Peyer's patch (tissue), 4 donors: ENCODE data around the gene SPATA2. TPM values are rescaled to one million over a fixed set of nuclear protein-coding genes. Genes with fewer than 3 reads are reported as not detected.

Experiments
- DNase-seq, 3 donors: peaks; one replicate each; pipeline ENCODE4 v3.0.0-alpha.2; 2017 to 2019
- H3K27ac ChIP-seq, 4 donors: fragments of 200-600 bp; sonication (generic); one replicate each; pipeline ENCODE4 v1.5.1; 2016 to 2019
- H3K27me3 ChIP-seq, 2 donors: fragments of 200-600 bp; sonication (generic); one replicate each; pipeline ENCODE4 v1.5.1; 2019
- H3K36me3 ChIP-seq, 3 donors: fragments of 200-600 bp; sonication (generic); one replicate each; pipeline ENCODE4 v1.5.1; 2016 to 2019
- H3K4me1 ChIP-seq, 4 donors: fragments of 200-600 bp; sonication (generic); one replicate each; pipeline ENCODE4 v1.5.1; 2016 to 2019
- H3K4me3 ChIP-seq, 4 donors: fragments of 200-600 bp; sonication (generic); 1 replicate in 3 of 4; 2 replicates in 1 of 4; pipeline ENCODE4 v1.5.1; 2016 to 2019; ENCODE audit warnings: mild to moderate bottlenecking in 1 of 4
- H3K9me3 ChIP-seq, 4 donors: fragments of 200-600 bp; sonication (generic); one replicate each; pipeline ENCODE4 v1.5.1; 2016 to 2019; ENCODE audit warnings: mild to moderate bottlenecking in 1 of 4
- POLR2A ChIP-seq, 2 donors: fragments of 450-650 bp; IDR thresholded peaks; one replicate each; pipeline ENCODE4 v1.5.1; 2017; ENCODE audit warnings: antibody characterized with exemption in 2 of 2, mild to moderate bottlenecking in 2 of 2, moderate library complexity in 2 of 2
- total RNA-seq, 4 donors: library from RNA; depleted of rRNA; stranded (reverse); fragments of >200 nt; gene quantifications; one replicate each; pipeline ENCODE4 v1.1.0, GENCODE V29; 2016
- TF ChIP-seq, protein P1 (sequence below), 6 experiments: fragments of 450-650 bp in 4 of 6; fragments of 200-600 bp in 2 of 6; sonication (generic) in 1 of 6; IDR thresholded peaks; one replicate each; pipeline ENCODE4 v1.5.1; 2017 to 2019; ENCODE audit warnings: antibody characterized with exemption in 6 of 6, mild to moderate bottlenecking in 3 of 6, moderate library complexity in 1 of 6

SPATA2 gene
- total RNA-seq, 4 donors from 2014 or later = 4.1 to 19.8 (median 14.0) TPM

- Histone ChIP-seq H3K4me3 (no peak overlapping the region), H3K27me3 (no peaks in the 10 kb centered on the region), H3K27ac (peak overlapping the region in 2 of 4 donors; percentile 71 to 90), H3K4me1 (peaks cover 0 to 8% (median 0%) of the 10 kb centered on the region in 4 donors), H3K36me3 (no peaks in the 10 kb centered on the region), H3K9me3 (no peaks in the 10 kb centered on the region)
- DNase-seq = no peak
- no peak for TF ChIP-seq POLR2A (IDR thresholded peaks at IDR 0.05)
- TF ChIP-seq, protein P1, sequence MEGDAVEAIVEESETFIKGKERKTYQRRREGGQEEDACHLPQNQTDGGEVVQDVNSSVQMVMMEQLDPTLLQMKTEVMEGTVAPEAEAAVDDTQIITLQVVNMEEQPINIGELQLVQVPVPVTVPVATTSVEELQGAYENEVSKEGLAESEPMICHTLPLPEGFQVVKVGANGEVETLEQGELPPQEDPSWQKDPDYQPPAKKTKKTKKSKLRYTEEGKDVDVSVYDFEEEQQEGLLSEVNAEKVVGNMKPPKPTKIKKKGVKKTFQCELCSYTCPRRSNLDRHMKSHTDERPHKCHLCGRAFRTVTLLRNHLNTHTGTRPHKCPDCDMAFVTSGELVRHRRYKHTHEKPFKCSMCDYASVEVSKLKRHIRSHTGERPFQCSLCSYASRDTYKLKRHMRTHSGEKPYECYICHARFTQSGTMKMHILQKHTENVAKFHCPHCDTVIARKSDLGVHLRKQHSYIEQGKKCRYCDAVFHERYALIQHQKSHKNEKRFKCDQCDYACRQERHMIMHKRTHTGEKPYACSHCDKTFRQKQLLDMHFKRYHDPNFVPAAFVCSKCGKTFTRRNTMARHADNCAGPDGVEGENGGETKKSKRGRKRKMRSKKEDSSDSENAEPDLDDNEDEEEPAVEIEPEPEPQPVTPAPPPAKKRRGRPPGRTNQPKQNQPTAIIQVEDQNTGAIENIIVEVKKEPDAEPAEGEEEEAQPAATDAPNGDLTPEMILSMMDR (IDR thresholded peaks at IDR 0.05) = no peak
These were observed 8.9 kb upstream of the SPATA2 start for GRCh38 chr20:49924247-49924646.

DNA sequence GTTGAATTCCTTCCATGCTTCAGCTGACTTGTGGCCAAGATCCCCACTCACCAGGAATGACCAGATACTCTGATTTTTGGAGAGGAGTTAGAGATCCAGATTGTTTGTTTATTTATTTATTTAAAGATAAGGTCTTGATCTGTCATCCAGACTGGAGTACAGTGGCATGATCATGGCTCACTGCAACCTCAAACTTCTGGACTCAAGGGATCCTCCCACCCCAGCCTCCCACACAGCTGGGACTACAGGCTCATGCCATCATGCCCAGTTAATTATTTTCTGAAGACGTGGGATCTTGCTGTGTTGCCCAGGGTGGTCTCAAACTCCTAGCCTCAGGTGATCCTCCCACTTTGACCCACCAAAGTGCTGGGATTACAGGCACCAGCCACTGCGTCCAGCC lies 4.1 kb upstream of the SPATA2 start:
- H3K36me3 ChIP-seq = no peaks in the 10 kb centered on the region
- no peaks in the 10 kb centered on the region for H3K9me3 ChIP-seq
- no peak overlapping the region for H3K27ac ChIP-seq
- no peak overlapping the region for H3K4me3 ChIP-seq
- DNase-seq = no peak
- TF ChIP-seq, protein P1 (IDR thresholded peaks at IDR 0.05) = no peak
- no peak for TF ChIP-seq POLR2A (IDR thresholded peaks at IDR 0.05)
- H3K27me3 ChIP-seq = no peaks in the 10 kb centered on the region
- peaks cover 0 to 15% (median 3%) of the 10 kb centered on the region in 4 donors for H3K4me1 ChIP-seq

GRCh38 chr20:49919009-49919408 lies 3.7 kb upstream of the SPATA2 start:
- H3K36me3 ChIP-seq = no peaks in the 10 kb centered on the region
- no peak for DNase-seq
- H3K4me1 ChIP-seq = peaks cover 0 to 15% (median 7%) of the 10 kb centered on the region in 4 donors
- H3K27ac ChIP-seq = no peak overlapping the region
- no peaks in the 10 kb centered on the region for H3K27me3 ChIP-seq
- H3K4me3 ChIP-seq = no peak overlapping the region
- no peaks in the 10 kb centered on the region for H3K9me3 ChIP-seq
- TF ChIP-seq POLR2A (IDR thresholded peaks at IDR 0.05) = no peak

GRCh38 chr20:49918446-49918845 lies 3.1 kb upstream of the SPATA2 start:
- H3K4me1 ChIP-seq = peaks cover 0 to 18% (median 9%) of the 10 kb centered on the region in 4 donors
- no peak overlapping the region for H3K4me3 ChIP-seq
- H3K27ac ChIP-seq = no peak overlapping the region
- no peaks in the 10 kb centered on the region for H3K27me3 ChIP-seq
- TF ChIP-seq, protein P1 (IDR thresholded peaks at IDR 0.05) = no peak
- TF ChIP-seq POLR2A (IDR thresholded peaks at IDR 0.05) = no peak
- no peak for DNase-seq
- no peaks in the 10 kb centered on the region for H3K9me3 ChIP-seq
- no peaks in the 10 kb centered on the region for H3K36me3 ChIP-seq

- Histone ChIP-seq H3K4me3 (peak overlapping the region; percentile 67 to 100 (median 86)), H3K27ac (peak overlapping the region; percentile 96 to 99 (median 96)), H3K27me3 (no peaks in the 10 kb centered on the region), H3K4me1 (peaks cover 0 to 39% (median 9%) of the 10 kb centered on the region in 4 donors), H3K36me3 (no peaks in the 10 kb centered on the region), H3K9me3 (no peaks in the 10 kb centered on the region)
- DNase-seq = peak in 2 of 3 donors; percentile 70 to 83
- TF ChIP-seq, protein P1 (IDR thresholded peaks at IDR 0.05) = no peak
- peak in 1 of 2 donors; percentile 31 for TF ChIP-seq POLR2A (IDR thresholded peaks at IDR 0.05)
These were observed 1.0 kb upstream of the SPATA2 start for GRCh38 chr20:49916146-49917002.

DNA sequence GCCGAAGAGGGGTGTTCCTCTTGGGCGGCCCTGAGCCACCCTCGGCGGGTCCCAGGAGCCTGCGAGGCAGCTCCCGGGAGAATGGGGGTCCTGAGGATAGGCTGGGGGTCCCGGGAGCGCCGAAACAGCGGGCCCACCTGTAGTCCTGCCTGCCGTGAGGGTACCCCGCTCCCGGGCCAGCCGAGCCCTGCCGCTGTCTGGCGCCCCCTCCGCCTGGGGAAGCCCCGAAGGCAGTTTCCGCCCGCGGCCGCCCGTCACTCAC lies 280 bp downstream of the SPATA2 start:
- Histone ChIP-seq H3K4me3 (peak overlapping the region; percentile 67 to 100 (median 86)), H3K4me1 (peaks cover 5 to 52% (median 12%) of the 10 kb centered on the region in 4 donors), H3K36me3 (no peaks in the 10 kb centered on the region), H3K9me3 (no peaks in the 10 kb centered on the region), H3K27me3 (no peaks in the 10 kb centered on the region), H3K27ac (peak overlapping the region; percentile 96 to 99 (median 96))
- TF ChIP-seq, protein P1 (IDR thresholded peaks at IDR 0.05) = no peak
- TF ChIP-seq POLR2A (IDR thresholded peaks at IDR 0.05) = no peak
- no peak for DNase-seq
